Liver (tissue), 9 donors: Measurements from ENCODE around the gene TMEM101. TPM values are rescaled to one million over a fixed set of nuclear protein-coding genes. Genes with fewer than 3 reads are reported as not detected.

ENCODE experiments used
- DNase-seq: peaks from one replicate; pipeline ENCODE4 v3.0.0-alpha.2; 2017; ENCODE audit warnings: low spot score
- H3K27ac ChIP-seq, 2 donors: one replicate each; pipeline ENCODE4 v1.7.0; 2013; ENCODE audit warnings: inconsistent platforms in 2 of 2, low read length in 2 of 2, control low read depth in 1 of 2, low read depth in 1 of 2, mild to moderate bottlenecking in 1 of 2
- H3K27me3 ChIP-seq, 4 donors: one replicate each; pipeline versions ENCODE4 v1.6.1 to v1.7.0; 2013; ENCODE audit warnings: low read length in 3 of 4, inconsistent platforms in 1 of 4, mild to moderate bottlenecking in 1 of 4, moderate library complexity in 1 of 4; ENCODE audit not compliant: control insufficient read depth in 4 of 4, insufficient read depth in 4 of 4
- H3K36me3 ChIP-seq, 4 donors: one replicate each; pipeline versions ENCODE4 v1.6.1 to v1.7.0; 2013; ENCODE audit warnings: low read length in 3 of 4, mild to moderate bottlenecking in 3 of 4, low read depth in 1 of 4, moderate library complexity in 1 of 4; ENCODE audit not compliant: control insufficient read depth in 4 of 4, insufficient read depth in 3 of 4
- H3K4me1 ChIP-seq, 4 donors: one replicate each; pipeline versions ENCODE4 v1.6.1 to v1.7.0; 2013; ENCODE audit warnings: low read length in 3 of 4, mild to moderate bottlenecking in 3 of 4, moderate library complexity in 1 of 4; ENCODE audit not compliant: control insufficient read depth in 4 of 4, insufficient read depth in 4 of 4
- H3K4me3 ChIP-seq, 3 donors: one replicate each; pipeline versions ENCODE4 v1.6.1 to v1.7.0; 2013; ENCODE audit warnings: low read length in 3 of 3, control low read depth in 1 of 3, low read depth in 1 of 3, mild to moderate bottlenecking in 1 of 3
- H3K9ac ChIP-seq, 2 donors: one replicate each; pipeline ENCODE4 v1.7.0; 2013; ENCODE audit warnings: low read length in 2 of 2, mild to moderate bottlenecking in 2 of 2, moderate library complexity in 2 of 2, control low read depth in 1 of 2, low read depth in 1 of 2
- H3K9me3 ChIP-seq, 4 donors: one replicate each; pipeline versions ENCODE4 v1.6.1 to v1.7.0; 2013; ENCODE audit warnings: low read length in 3 of 4; ENCODE audit not compliant: control insufficient read depth in 4 of 4
- EGR1 ChIP-seq, 2 donors: IDR thresholded peaks; 2 replicates each; pipeline ENCODE4 v1.6.1; 2016 to 2018; ENCODE audit warnings: antibody characterized with exemption in 2 of 2, low read depth in 2 of 2
- FOXA1 ChIP-seq: IDR thresholded peaks from 2 replicates; pipeline ENCODE4 v1.6.1; 2016; ENCODE audit warnings: antibody characterized with exemption
- HNF4A ChIP-seq, 2 donors: conservative IDR thresholded peaks; 2 replicates each; pipeline ENCODE4 v1.6.1; 2016; ENCODE audit warnings: antibody characterized with exemption in 2 of 2, mild to moderate bottlenecking in 2 of 2
- JUND ChIP-seq, 2 donors: IDR thresholded peaks; 2 replicates each; pipeline ENCODE4 v1.6.1; 2016; ENCODE audit warnings: antibody characterized with exemption in 2 of 2
- RAD21 ChIP-seq, 2 donors: IDR thresholded peaks; 2 replicates each; pipeline ENCODE4 v1.6.1; 2016; ENCODE audit warnings: antibody characterized with exemption in 2 of 2, mild to moderate bottlenecking in 2 of 2
- RXRA ChIP-seq, 2 donors: IDR thresholded peaks; 2 replicates each; pipeline ENCODE4 v1.6.1; 2017 to 2018; ENCODE audit warnings: antibody characterized with exemption in 2 of 2, mild to moderate bottlenecking in 1 of 2
- SP1 ChIP-seq: IDR thresholded peaks from 2 replicates; pipeline ENCODE4 v1.6.1; 2018; ENCODE audit warnings: antibody characterized with exemption, mild to moderate bottlenecking
- YY1 ChIP-seq: IDR thresholded peaks from 2 replicates; pipeline ENCODE4 v1.6.1; 2016; ENCODE audit warnings: antibody characterized with exemption, mild to moderate bottlenecking
- WGBS: extraction: QIAGEN DNeasy Blood & Tissue Kit; methylation state at CpG from one replicate; pipeline ENCODE4 v1.1.7; 2013; 5-methylcytosine and 5-hydroxymethylcytosine counted together
- polyA plus RNA-seq, 2 donors: library from polyadenylated mRNA; stranded (reverse) in 1 of 2; unstranded in 1 of 2; fragments of 200-250 nt in 1 of 2; fragments of >200 nt in 1 of 2; fragmentation: Nextera tagmentation in 1 of 2; extraction: Ambion mirVana in 1 of 2; gene quantifications; one replicate each; pipeline versions ENCODE4 v1.2.1 to v1.2.3, GENCODE V29; 2013 to 2015
- total RNA-seq, 2 donors: library from RNA; depleted of rRNA; stranded (reverse); fragments of >200 nt; gene quantifications; one replicate each; pipeline ENCODE4 v1.2.3, GENCODE V29; 2014
- TF ChIP-seq, protein P1 (sequence below): IDR thresholded peaks from 2 replicates; pipeline ENCODE4 v1.6.1; 2016; ENCODE audit warnings: antibody characterized with exemption
- TF ChIP-seq, protein P2 (sequence below): IDR thresholded peaks from 2 replicates; pipeline ENCODE4 v1.6.1; 2016; ENCODE audit warnings: antibody characterized with exemption, mild to moderate bottlenecking
- TF ChIP-seq, protein P3 (sequence below): IDR thresholded peaks from 2 replicates; pipeline ENCODE4 v1.6.1; 2016; ENCODE audit warnings: antibody characterized with exemption
- donor health status: healthy.
- donor health status: healthy.
- donor health status: healthy.
- donor health status: healthy.
- donor health status: healthy.

TMEM101 gene
- total and polyA plus RNA-seq, 4 donors = 12.0 to 25.7 (median 21.4) TPM

DNA sequence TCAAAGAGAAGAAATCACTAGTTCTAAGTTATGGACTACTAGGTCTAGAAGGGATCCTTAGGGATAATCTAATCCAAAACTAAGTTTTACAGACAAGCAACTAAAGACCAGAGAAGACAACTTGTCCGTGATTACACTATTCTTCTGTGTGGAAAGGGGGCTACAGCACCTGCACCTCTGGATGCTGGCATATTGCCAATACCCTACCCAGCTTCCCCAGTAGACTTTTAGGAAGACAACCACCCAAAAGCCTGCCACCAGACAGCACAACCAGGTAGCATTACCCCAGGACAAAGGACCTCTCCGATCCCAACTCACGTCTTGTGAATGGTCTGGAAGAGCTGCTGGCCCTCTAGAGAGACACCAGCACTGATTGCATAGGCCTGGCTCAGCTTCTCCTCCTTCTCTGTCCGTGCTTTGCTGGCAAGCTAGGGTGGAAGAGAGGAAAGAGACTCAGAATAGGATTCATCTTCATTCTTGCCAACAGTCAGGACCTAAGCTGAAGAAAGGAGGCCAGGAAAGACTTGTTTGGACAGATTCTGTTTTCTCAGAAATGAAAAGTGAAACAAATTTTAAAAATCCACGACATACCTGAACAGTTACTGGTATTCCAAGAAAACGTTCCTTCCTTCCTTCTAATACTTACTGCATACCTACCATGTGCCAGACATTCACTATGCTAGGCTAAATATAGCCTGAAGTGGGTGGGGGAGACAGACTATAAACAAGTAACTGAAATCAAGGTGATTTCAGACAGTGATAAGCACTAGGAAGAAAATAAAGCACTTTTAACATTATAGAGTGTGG is 25.3 kb upstream of the TMEM101 start:
- H3K27ac ChIP-seq = no peak overlapping the region
- no peak overlapping the region for H3K9ac ChIP-seq
- H3K9me3 ChIP-seq = no peaks in the 10 kb centered on the region
- H3K27me3 ChIP-seq = no peaks in the 10 kb centered on the region
- no peak overlapping the region for H3K4me3 ChIP-seq
- H3K4me1 ChIP-seq = peaks cover 0 to 21% (median 13%) of the 10 kb centered on the region in 4 donors
- 69% methylated on average over 6 of the region's 6 CpGs for WGBS
- TF ChIP-seq YY1 (no peak), HNF4A (conservative IDR thresholded peaks at IDR 0.05) (no peak), RAD21 (IDR thresholded peaks at IDR 0.05) (no peak), EGR1 (IDR thresholded peaks at IDR 0.05; ENCODE audit: low read depth in 2 of 2) (no peak), FOXA1 (no peak)
- TF ChIP-seq, protein P1, sequence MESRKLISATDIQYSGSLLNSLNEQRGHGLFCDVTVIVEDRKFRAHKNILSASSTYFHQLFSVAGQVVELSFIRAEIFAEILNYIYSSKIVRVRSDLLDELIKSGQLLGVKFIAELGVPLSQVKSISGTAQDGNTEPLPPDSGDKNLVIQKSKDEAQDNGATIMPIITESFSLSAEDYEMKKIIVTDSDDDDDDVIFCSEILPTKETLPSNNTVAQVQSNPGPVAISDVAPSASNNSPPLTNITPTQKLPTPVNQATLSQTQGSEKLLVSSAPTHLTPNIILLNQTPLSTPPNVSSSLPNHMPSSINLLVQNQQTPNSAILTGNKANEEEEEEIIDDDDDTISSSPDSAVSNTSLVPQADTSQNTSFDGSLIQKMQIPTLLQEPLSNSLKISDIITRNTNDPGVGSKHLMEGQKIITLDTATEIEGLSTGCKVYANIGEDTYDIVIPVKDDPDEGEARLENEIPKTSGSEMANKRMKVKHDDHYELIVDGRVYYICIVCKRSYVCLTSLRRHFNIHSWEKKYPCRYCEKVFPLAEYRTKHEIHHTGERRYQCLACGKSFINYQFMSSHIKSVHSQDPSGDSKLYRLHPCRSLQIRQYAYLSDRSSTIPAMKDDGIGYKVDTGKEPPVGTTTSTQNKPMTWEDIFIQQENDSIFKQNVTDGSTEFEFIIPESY = no peak
- DNase-seq = no peak
- peaks cover 0 to 16% (median 12%) of the 10 kb centered on the region in 4 donors for H3K36me3 ChIP-seq

DNA sequence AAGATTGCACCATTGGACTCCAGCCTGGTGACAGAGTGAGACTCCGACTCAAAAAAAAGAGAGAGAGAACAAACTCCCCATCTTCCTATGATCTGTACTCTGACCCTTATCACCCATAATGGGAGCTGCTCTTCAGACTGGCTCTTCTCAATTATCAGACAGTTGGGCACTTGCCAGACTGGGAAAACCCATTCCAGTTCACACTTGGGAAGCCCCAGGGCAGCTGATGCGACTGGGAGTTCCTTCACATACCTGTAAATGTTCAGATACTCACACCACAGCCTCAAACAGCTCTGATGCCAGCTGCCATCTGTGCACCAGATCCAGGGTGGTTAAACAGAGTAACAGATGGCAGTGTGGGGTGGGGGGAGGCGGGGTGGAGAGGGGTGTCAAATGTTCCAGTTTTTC is 23.8 kb upstream of the TMEM101 start:
- WGBS = 50% methylated on average over 3 of the region's 3 CpGs
- peak in 1 of 2 donors; percentile 19 for TF ChIP-seq RXRA (IDR thresholded peaks at IDR 0.05)
- TF ChIP-seq, protein P2, sequence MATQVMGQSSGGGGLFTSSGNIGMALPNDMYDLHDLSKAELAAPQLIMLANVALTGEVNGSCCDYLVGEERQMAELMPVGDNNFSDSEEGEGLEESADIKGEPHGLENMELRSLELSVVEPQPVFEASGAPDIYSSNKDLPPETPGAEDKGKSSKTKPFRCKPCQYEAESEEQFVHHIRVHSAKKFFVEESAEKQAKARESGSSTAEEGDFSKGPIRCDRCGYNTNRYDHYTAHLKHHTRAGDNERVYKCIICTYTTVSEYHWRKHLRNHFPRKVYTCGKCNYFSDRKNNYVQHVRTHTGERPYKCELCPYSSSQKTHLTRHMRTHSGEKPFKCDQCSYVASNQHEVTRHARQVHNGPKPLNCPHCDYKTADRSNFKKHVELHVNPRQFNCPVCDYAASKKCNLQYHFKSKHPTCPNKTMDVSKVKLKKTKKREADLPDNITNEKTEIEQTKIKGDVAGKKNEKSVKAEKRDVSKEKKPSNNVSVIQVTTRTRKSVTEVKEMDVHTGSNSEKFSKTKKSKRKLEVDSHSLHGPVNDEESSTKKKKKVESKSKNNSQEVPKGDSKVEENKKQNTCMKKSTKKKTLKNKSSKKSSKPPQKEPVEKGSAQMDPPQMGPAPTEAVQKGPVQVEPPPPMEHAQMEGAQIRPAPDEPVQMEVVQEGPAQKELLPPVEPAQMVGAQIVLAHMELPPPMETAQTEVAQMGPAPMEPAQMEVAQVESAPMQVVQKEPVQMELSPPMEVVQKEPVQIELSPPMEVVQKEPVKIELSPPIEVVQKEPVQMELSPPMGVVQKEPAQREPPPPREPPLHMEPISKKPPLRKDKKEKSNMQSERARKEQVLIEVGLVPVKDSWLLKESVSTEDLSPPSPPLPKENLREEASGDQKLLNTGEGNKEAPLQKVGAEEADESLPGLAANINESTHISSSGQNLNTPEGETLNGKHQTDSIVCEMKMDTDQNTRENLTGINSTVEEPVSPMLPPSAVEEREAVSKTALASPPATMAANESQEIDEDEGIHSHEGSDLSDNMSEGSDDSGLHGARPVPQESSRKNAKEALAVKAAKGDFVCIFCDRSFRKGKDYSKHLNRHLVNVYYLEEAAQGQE = no peak
- no peak for TF ChIP-seq RAD21 (IDR thresholded peaks at IDR 0.05)
- no peak for TF ChIP-seq EGR1 (IDR thresholded peaks at IDR 0.05; ENCODE audit: low read depth in 2 of 2)
- TF ChIP-seq, protein P1 = no peak
- TF ChIP-seq, protein P3, sequence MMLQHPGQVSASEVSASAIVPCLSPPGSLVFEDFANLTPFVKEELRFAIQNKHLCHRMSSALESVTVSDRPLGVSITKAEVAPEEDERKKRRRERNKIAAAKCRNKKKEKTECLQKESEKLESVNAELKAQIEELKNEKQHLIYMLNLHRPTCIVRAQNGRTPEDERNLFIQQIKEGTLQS = no peak
- no peak for TF ChIP-seq YY1
- peak in 1 of 2 donors; percentile 23 for TF ChIP-seq JUND (IDR thresholded peaks at IDR 0.05)
- no peak for TF ChIP-seq SP1
- peak; percentile 66 to 70 for TF ChIP-seq HNF4A (conservative IDR thresholded peaks at IDR 0.05)
- H3K4me3 ChIP-seq = no peak overlapping the region
- H3K27me3 ChIP-seq = no peaks in the 10 kb centered on the region
- DNase-seq = no peak
- H3K9ac ChIP-seq = no peak overlapping the region
- H3K9me3 ChIP-seq = no peaks in the 10 kb centered on the region
- peaks cover 0 to 23% (median 17%) of the 10 kb centered on the region in 4 donors for H3K36me3 ChIP-seq
- peaks cover 0 to 21% (median 13%) of the 10 kb centered on the region in 4 donors for H3K4me1 ChIP-seq
- peak overlapping the region in 1 of 2 donors; percentile 20 for H3K27ac ChIP-seq
